Measurements from ENCODE around the gene SH2B2. TPM values are rescaled to one million over a fixed set of nuclear protein-coding genes. Genes with fewer than 3 reads are reported as not detected.
A peak's percentile ranks its signal among the peaks of the same experiment; 100 is the strongest.

SH2B2 gene
- polyA plus RNA-seq (2011; rRNA removed) (0.52 and 0.89 TPM in 2 replicates), polyA minus RNA-seq (2011; rRNA and poly(A)+ RNA removed) (0.56 and 0.92 TPM in 2 replicates)

GRCh38 chr7:102286237-102287110 is at the start of gene SH2B2:
Gene SH2B2 (plus strand): TSS chr7:102286868. CDS start chr7:102300551, 13,683 bp downstream.
- peak within 1 kb of the TSS; percentile 21 for H3K27ac ChIP-seq (ENCODE audit: low read depth, low read length)

GRCh38 chr7:102239206-102239820 is 47.4 kb upstream of the SH2B2 start:
- CTCF ChIA-PET: no interaction called here
- TF ChIP-seq CTCF (IDR thresholded peaks at IDR 0.05; ENCODE audit: low read depth, low read length): no peak

More at GRCh38 chr7:102286237-102287110, at the start of gene SH2B2:
- CTCF ChIA-PET: no interaction called here
- DNase-seq (ENCODE audit: low read depth, low spot score): no peak
- TF ChIP-seq CTCF (IDR thresholded peaks at IDR 0.05; ENCODE audit: low read depth, low read length): 0 out of 2 replicates have a peak, but pooled peaks have one; percentile 4
- H3K9me3 ChIP-seq (ENCODE audit: control insufficient read depth, insufficient read depth, low read length): no peaks in the 10 kb centered on the region; the same call in 1 of the 2 replicates
- POLR2A ChIA-PET: interaction anchor here (1.0 kb wide), 1 partner anchor 21 kb away, joined by 3 read pairs; no protein-coding TSS in a partner anchor
- H3K27me3 ChIP-seq (ENCODE audit: control insufficient read depth, insufficient read depth, low read length): no peaks in the 10 kb centered on the region
- peak within 1 kb of the TSS; percentile 71 for H3K4me3 ChIP-seq (ENCODE audit: low read depth, low read length)

GRCh38 chr7:102241431-102241830 is 45.2 kb upstream of the SH2B2 start:
- H3K27me3 ChIP-seq (ENCODE audit: control insufficient read depth, insufficient read depth, low read length): no peaks in the 10 kb centered on the region
- no peaks in the 10 kb centered on the region for H3K9me3 ChIP-seq (ENCODE audit: control insufficient read depth, insufficient read depth, low read length)
- CTCF ChIA-PET: no interaction called here
- no peak for DNase-seq (ENCODE audit: low read depth, low spot score)
- H3K27ac ChIP-seq (ENCODE audit: low read depth, low read length): no peak overlapping the region
- POLR2A ChIA-PET: no interaction called here
- no peak overlapping the region for H3K4me3 ChIP-seq (ENCODE audit: low read depth, low read length)
- TF ChIP-seq CTCF (IDR thresholded peaks at IDR 0.05; ENCODE audit: low read depth, low read length): no peak

More at GRCh38 chr7:102239206-102239820, 47.4 kb upstream of the SH2B2 start:
- no peak for DNase-seq (ENCODE audit: low read depth, low spot score)
- POLR2A ChIA-PET: no interaction called here
- no peaks in the 10 kb centered on the region for H3K27me3 ChIP-seq (ENCODE audit: control insufficient read depth, insufficient read depth, low read length)
- H3K27ac ChIP-seq (ENCODE audit: low read depth, low read length): no peak overlapping the region
- no peak overlapping the region for H3K4me3 ChIP-seq (ENCODE audit: low read depth, low read length)
- no peaks in the 10 kb centered on the region for H3K9me3 ChIP-seq (ENCODE audit: control insufficient read depth, insufficient read depth, low read length)

GRCh38 chr7:102244601-102245000 is 42.1 kb upstream of the SH2B2 start:
- Histone ChIP-seq H3K27ac (ENCODE audit: low read depth, low read length) (no peak overlapping the region), H3K4me3 (ENCODE audit: low read depth, low read length) (no peak overlapping the region), H3K9me3 (ENCODE audit: control insufficient read depth, insufficient read depth, low read length) (no peaks in the 10 kb centered on the region; the same call in 1 of the 2 replicates), H3K27me3 (ENCODE audit: control insufficient read depth, insufficient read depth, low read length) (no peaks in the 10 kb centered on the region)
- no peak for TF ChIP-seq CTCF (IDR thresholded peaks at IDR 0.05; ENCODE audit: low read depth, low read length)
- CTCF ChIA-PET: interaction anchor here (0.8 kb wide), 1 partner anchor 8 kb away, joined by 3 read pairs; no protein-coding TSS in a partner anchor
- POLR2A ChIA-PET: interaction anchor here (0.5 kb wide), 1 partner anchor 898 kb away, joined by 3 read pairs; no protein-coding TSS in a partner anchor
- DNase-seq (ENCODE audit: low read depth, low spot score): no peak

Data from AG04450 (cell line).